HG03139 (cell line): ENCODE measurements around the gene MYO3B.

Experiments used
- ATAC-seq: cut with Tn5 transposase; IDR thresholded peaks from one replicate; pipeline ENCODE4 v1.9.1; 2021; ENCODE audit not compliant: unreplicated experiment

The MYO3B gene

GRCh38 chr2:170361090-170361936, 183.4 kb downstream of the MYO3B start:
- ATAC-seq = no peak

DNA sequence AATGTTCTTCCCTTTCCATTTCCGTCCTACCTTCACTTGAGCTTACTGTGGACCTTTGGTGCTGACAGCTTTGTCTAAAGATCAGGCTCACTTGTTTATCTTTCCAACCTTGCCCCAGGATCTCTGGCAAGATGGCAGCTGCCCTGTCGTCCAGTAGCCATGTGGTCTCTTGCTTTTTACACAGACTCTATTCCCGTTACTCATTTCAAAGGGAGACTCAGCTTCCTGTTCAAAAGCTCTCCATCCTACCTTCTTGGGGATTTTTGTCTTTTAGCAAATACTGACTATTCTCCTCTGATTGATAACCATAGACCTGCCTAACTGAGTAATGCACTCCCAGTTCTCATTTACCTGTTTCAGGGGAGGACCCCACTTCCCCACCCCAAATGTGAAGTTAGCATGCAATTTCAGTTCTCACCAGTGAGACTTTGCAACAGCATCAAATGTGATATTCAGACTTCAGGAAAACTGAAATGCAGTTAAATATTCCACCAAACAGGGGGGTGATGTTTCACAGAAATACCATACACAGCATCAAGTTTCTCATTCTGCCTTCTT, 184.4 kb downstream of the MYO3B start:
- ATAC-seq = no peak

DNA sequence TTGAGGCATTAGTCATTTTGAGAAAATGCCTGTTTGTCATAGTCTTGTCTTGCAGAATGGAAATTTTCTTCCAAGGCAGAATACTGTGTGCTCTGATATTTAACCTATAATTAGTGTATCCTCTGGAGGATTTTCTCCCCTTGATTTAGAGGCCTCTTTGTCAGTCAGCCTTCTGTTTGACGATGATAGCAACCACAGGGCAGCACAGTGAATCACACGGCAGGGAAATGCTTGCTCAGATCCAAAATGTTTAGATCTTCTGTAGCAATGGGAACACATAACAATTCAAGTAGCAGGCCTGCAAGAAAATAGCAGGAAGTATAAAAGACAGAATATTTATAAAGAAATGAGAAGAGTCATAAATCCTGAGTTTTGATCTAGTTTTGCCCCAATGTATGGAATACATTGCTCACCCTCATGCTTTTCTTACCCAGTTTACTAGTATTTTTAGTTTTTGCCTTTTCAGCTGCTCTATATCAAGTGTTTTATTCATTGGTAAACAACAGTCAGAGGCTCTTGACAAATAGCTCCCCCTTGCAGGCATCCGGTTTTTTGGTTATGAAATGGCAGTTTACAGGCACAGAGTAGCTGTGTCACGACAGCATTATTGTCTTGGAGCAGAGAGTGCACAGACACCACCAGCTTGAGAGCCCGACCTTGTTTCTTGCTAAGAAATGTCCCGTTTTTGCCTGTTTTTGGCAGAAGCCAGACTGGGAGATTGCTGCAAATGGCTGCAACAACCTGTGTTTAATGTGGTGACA, 185.1 kb downstream of the MYO3B start:
- no peak for ATAC-seq

DNA sequence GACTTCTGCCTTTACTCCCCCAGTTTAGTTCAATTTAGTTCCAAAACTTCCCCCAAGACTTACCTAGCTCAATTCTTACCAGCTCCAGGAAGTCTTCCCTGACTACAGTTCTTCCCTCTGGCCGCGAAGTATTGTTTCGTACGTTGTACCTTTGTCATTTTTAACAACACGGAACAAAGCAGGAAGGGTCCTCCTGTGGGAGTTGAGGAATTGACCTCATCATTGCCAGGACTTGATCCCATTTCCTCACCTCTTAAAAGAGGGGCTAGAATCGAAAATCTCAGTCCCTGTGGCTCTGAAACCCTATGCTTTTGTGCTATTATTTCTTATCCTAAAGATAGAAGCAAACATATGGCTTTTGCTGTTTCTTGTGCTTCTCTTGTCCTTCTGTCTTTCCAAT, 187.1 kb downstream of the MYO3B start:
- no peak for ATAC-seq

DNA sequence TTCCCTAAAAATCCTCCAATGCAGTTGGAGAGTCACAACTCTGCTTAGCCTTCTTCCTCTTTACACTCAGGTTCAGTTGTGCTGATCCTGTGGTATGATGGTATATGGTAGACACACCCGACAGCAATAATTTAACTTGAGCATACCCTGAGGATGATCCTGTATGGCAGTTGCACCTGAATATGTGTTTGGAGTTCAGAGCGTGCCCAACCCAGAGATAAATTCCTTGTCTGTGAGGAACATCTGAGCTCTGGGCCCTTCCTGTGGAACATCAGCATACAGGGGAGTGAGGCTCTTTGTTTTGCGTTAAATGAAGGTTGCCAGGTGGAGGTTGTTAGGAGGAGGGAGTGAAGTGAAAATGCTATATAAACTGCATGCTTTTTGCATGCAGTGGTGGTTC, 187.7 kb downstream of the MYO3B start:
- ATAC-seq = no peak

GRCh38 chr2:170368370-170368769, 190.4 kb downstream of the MYO3B start:
- no peak for ATAC-seq

GRCh38 chr2:170369228-170369627, 191.3 kb downstream of the MYO3B start:
- no peak for ATAC-seq

DNA sequence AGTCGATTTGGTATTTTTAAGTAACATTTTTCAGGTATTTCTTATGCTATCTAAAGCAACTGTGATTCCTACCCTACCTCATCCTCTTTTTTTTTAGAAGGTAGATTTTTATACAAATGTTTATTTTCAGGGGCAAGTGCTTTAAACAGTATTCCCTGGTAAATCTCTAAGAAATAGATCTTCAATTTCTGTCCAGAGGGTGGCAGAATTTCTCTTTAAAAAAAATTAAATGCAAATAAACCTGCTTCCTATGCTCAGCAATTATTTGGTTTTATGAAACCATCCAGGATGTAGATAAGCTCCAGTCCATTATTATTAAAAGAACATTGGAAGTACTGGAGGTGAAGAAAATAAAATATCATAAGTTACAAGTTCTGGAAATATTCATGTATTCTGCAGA, 191.9 kb downstream of the MYO3B start:
- no peak for ATAC-seq

GRCh38 chr2:170371231-170371998, 193.5 kb downstream of the MYO3B start:
- no peak for ATAC-seq

DNA sequence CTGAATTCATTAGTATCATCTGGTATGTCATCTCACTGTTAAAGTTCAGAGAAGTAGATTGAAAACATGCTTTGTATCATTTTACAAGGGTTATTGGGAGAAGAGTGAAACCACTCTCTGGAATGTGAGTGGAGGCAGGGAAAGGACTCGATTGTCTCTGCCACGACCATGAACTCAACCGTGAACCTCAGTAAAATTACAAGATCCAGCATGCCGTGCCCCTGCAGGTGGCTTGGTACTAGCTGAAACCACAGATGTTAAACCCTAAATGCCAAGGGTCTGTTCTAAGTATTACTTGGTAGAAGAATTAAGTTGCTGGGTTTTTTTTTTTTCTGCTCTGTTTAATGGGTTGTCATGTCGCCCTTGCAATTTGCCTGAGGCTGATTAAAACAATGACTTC, 197.2 kb downstream of the MYO3B start:
- no peak for ATAC-seq

- ATAC-seq = no peak
These were observed 199.7 kb downstream of the MYO3B start for GRCh38 chr2:170377500-170378207.

GRCh38 chr2:170380267-170380666, 202.3 kb downstream of the MYO3B start:
- ATAC-seq = no peak

DNA sequence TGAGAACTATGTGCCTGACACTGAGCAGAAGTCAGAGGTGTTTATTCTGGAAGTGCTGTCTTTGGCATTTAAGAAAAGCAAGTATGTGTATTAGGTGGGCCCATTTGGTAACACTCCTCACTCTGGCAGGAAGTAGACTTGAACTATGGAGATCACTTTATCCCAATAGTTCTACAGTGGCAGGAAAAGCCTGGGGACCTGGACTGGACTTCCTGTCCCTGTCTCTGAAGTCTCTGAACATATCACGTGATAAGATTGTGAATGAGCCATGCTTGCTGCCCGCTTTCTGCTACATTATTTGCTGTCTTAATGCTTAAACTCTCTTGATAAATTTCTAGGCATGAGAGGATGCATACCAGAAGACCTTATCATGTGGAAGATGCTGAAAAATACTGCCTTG, 203.7 kb downstream of the MYO3B start:
- ATAC-seq = no peak

GRCh38 chr2:170386554-170386953, 208.6 kb downstream of the MYO3B start:
- ATAC-seq = no peak

GRCh38 chr2:170391018-170391417, 213.1 kb downstream of the MYO3B start:
- ATAC-seq = no peak

DNA sequence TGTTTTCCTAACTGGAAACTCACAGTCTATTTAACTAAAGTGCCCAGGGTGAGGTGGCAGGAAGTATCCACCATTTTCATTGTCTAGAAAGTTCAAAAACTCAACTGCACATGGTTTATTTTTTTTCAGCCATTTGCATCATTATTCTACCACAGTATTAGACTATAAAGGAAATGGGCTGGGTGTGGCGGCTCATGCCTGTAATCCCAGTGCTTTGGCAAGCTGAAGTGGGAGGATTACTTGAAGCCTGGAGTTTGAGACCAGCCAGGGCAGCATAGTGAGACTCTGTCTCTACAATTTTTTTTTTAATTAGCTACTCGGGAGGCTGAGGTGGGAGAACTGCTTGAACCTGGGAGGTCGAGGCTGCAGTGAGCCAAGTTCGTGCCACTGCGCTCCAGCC, 213.8 kb downstream of the MYO3B start:
- no peak for ATAC-seq

GRCh38 chr2:170393861-170394498, 216.0 kb downstream of the MYO3B start:
- no peak for ATAC-seq

GRCh38 chr2:170394641-170395387, 216.9 kb downstream of the MYO3B start:
- no peak for ATAC-seq

DNA sequence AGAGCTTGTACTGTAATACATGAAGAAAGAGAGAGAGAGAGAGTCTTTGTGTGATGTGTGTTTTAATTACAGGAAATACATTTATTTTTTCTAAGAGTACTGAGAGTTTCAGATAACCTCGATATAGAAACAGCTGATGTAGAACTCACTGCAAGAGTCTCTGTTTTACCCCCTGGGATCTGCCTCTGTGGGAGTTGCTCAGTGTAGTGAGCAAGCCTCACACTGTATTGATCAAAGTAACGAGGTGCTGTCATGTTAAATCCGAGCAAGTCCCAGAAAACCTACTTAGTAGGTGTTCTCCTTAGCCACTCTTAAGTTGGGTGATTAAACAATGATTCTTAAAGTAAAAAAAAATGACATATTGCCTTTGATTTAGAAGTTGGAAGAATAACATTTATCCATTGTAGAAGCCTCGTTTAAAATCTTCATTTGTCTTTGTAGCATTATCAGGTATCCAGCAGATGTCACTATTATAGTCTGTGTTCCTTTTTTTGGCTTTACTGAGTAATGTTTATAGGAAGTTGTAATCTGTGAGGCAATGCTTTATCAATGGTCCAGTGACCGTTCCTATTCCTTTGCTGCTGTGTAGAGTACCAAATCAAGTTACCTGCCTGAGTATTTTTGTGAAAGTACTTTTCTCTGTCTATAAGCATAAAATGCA, 219.0 kb downstream of the MYO3B start:
- no peak for ATAC-seq
